Activated T-helper 2 cell treated with anti-CD3 and anti-CD28 coated beads, Interferon-gamma antibody, Interleukin-2, Interleukin-4, amounts not matched to agents 10 μg/mL and 5 μg/mL and 100 μg/mL, durations not matched to agents 14 hours and 24 hours and 36 hours (primary cell): ENCODE data around the gene GOPC. TPM values are rescaled to one million over a fixed set of nuclear protein-coding genes. Genes with fewer than 3 reads are reported as not detected.

Source experiments
- DNase-seq: peaks from one replicate; pipeline ENCODE4 v3.0.0; 2021; ENCODE audit warnings: low spot score
- H3K27ac Mint-ChIP-seq: one replicate; pipeline ENCODE4 v1.8.0; 2021; ENCODE audit warnings: mixed read lengths
- H3K27me3 Mint-ChIP-seq: one replicate; pipeline ENCODE4 v1.8.0; 2021; ENCODE audit warnings: low read depth, mixed read lengths
- H3K36me3 Mint-ChIP-seq: one replicate; pipeline ENCODE4 v1.8.0; 2021; ENCODE audit warnings: low read depth, mixed read lengths
- H3K4me1 Mint-ChIP-seq: one replicate; pipeline ENCODE4 v1.8.0; 2021; ENCODE audit warnings: low read depth, mixed read lengths
- H3K4me3 Mint-ChIP-seq: one replicate; pipeline ENCODE4 v1.8.0; 2021; ENCODE audit warnings: low read depth, mild to moderate bottlenecking, moderate library complexity, mixed read lengths
- H3K9me3 Mint-ChIP-seq: one replicate; pipeline ENCODE4 v1.8.0; 2021; ENCODE audit warnings: mixed read lengths
- intact Hi-C: fragments of 100-400 bp; cut with micrococcal nuclease; formaldehyde crosslinking; loops from one replicate; pipeline ENCODE4 v1.15.1; 2023
- total RNA-seq: library from RNA; stranded (reverse); gene quantifications from 2 replicates; pipeline ENCODE4 v1.2.3, GENCODE V29; 2022

Gene GOPC
- total RNA-seq, 1 donor from 2014 or later: 24.2 TPM

GRCh38 chr6:117613920-117614560 lies 11.7 kb upstream of the GOPC start:
- Mint-ChIP-seq H3K36me3 (no peaks in the 10 kb centered on the region), H3K4me3 (no peak overlapping the region), H3K27ac (no peak overlapping the region), H3K9me3 (peaks cover 4% of the 10 kb centered on the region), H3K27me3 (peaks cover 7% of the 10 kb centered on the region), H3K4me1 (peaks cover 18% of the 10 kb centered on the region)
- DNase-seq: no peak
- intact Hi-C loops: no loop called here

- peaks cover 5% of the 10 kb centered on the region for H3K27me3 Mint-ChIP-seq
- no peaks in the 10 kb centered on the region for H3K9me3 Mint-ChIP-seq
- H3K27ac Mint-ChIP-seq: no peak overlapping the region
- no peaks in the 10 kb centered on the region for H3K36me3 Mint-ChIP-seq
- peaks cover 13% of the 10 kb centered on the region for H3K4me1 Mint-ChIP-seq
- H3K4me3 Mint-ChIP-seq: no peak overlapping the region
- DNase-seq: no peak
- intact Hi-C loops: no loop called here
These were observed 5.2 kb upstream of the GOPC start for GRCh38 chr6:117607511-117607910.

- DNase-seq: peak; percentile 19
- Mint-ChIP-seq H3K4me1 (peaks cover 20% of the 10 kb centered on the region), H3K36me3 (peaks cover 4% of the 10 kb centered on the region), H3K9me3 (no peaks in the 10 kb centered on the region), H3K27ac (no peak overlapping the region), H3K4me3 (no peak overlapping the region), H3K27me3 (no peaks in the 10 kb centered on the region)
- intact Hi-C loops: loop anchor here (1.0 to 2.0 kb wide), 2 partner anchors 48 to 156 kb away; no protein-coding TSS in a partner anchor
These were observed 3.0 kb upstream of the GOPC start for GRCh38 chr6:117605169-117605826.

- Mint-ChIP-seq H3K27ac (no peak overlapping the region), H3K9me3 (no peaks in the 10 kb centered on the region), H3K36me3 (peaks cover 15% of the 10 kb centered on the region), H3K4me3 (no peak overlapping the region), H3K4me1 (peaks cover 31% of the 10 kb centered on the region), H3K27me3 (no peaks in the 10 kb centered on the region)
- DNase-seq: no peak
- intact Hi-C loops: loop anchor here (2.0 to 5.0 kb wide), 4 partner anchors 47 to 1473 kb away; partner anchors contain the start of genes ASF1A and FAM184A
These were observed 1.5 kb upstream of the GOPC start for GRCh38 chr6:117603821-117604220.

GRCh38 chr6:117602899-117603588 lies 733 bp upstream of the GOPC start:
- Mint-ChIP-seq H3K36me3 (peaks cover 21% of the 10 kb centered on the region), H3K4me1 (peaks cover 36% of the 10 kb centered on the region)

GRCh38 chr6:117601811-117602150 lies 530 bp downstream of the GOPC start:
- H3K4me1 Mint-ChIP-seq: peaks cover 31% of the 10 kb centered on the region
- peak overlapping the region; percentile 99 for H3K27ac Mint-ChIP-seq
- H3K4me3 Mint-ChIP-seq: peak overlapping the region; percentile 97
- intact Hi-C loops: loop anchor here (1.0 to 5.0 kb wide), 6 partner anchors 53 to 1476 kb away; partner anchors contain the start of genes ASF1A, DCBLD1, FAM184A and NUS1
- peaks cover 21% of the 10 kb centered on the region for H3K36me3 Mint-ChIP-seq
- no peaks in the 10 kb centered on the region for H3K27me3 Mint-ChIP-seq
- H3K9me3 Mint-ChIP-seq: peaks cover 11% of the 10 kb centered on the region
- peak; percentile 14 for DNase-seq

More at GRCh38 chr6:117602899-117603588, 733 bp upstream of the GOPC start:
- no peak for DNase-seq
- Mint-ChIP-seq H3K4me3 (peak overlapping the region; percentile 97), H3K27ac (peak overlapping the region; percentile 99), H3K9me3 (no peaks in the 10 kb centered on the region), H3K27me3 (no peaks in the 10 kb centered on the region)
- intact Hi-C loops: loop anchor here (1.0 to 5.0 kb wide), 6 partner anchors 55 to 1474 kb away; partner anchors contain the start of genes ASF1A, DCBLD1, FAM184A and NUS1

GRCh38 chr6:117600008-117600743 lies 2.1 kb downstream of the GOPC start:
- Mint-ChIP-seq H3K36me3 (peaks cover 21% of the 10 kb centered on the region), H3K4me3 (peak overlapping the region; percentile 97), H3K27me3 (no peaks in the 10 kb centered on the region), H3K27ac (no peak overlapping the region), H3K4me1 (peaks cover 39% of the 10 kb centered on the region), H3K9me3 (peaks cover 25% of the 10 kb centered on the region)
- intact Hi-C loops: loop anchor here (5.0 kb wide), 2 partner anchors 1292 to 1477 kb away; partner anchors contain the start of genes ASF1A and FAM184A
- no peak for DNase-seq

- H3K36me3 Mint-ChIP-seq: peaks cover 21% of the 10 kb centered on the region
- no peak for DNase-seq
- H3K27me3 Mint-ChIP-seq: no peaks in the 10 kb centered on the region
- H3K4me1 Mint-ChIP-seq: peaks cover 36% of the 10 kb centered on the region
- peaks cover 25% of the 10 kb centered on the region for H3K9me3 Mint-ChIP-seq
- intact Hi-C loops: no loop called here
- no peak overlapping the region for H3K27ac Mint-ChIP-seq
- H3K4me3 Mint-ChIP-seq: no peak overlapping the region
These were observed 4.6 kb downstream of the GOPC start for GRCh38 chr6:117597755-117598154.

GRCh38 chr6:117595099-117595923 lies 7.0 kb downstream of the GOPC start:
- DNase-seq: no peak
- Mint-ChIP-seq H3K4me3 (no peak overlapping the region), H3K9me3 (peaks cover 25% of the 10 kb centered on the region), H3K27me3 (no peaks in the 10 kb centered on the region), H3K4me1 (peaks cover 34% of the 10 kb centered on the region), H3K36me3 (peaks cover 27% of the 10 kb centered on the region), H3K27ac (no peak overlapping the region)
- intact Hi-C loops: no loop called here

GRCh38 chr6:117592983-117593759 lies 9.1 kb downstream of the GOPC start:
- H3K27me3 Mint-ChIP-seq: no peaks in the 10 kb centered on the region
- peaks cover 17% of the 10 kb centered on the region for H3K4me1 Mint-ChIP-seq
- H3K4me3 Mint-ChIP-seq: no peak overlapping the region
- intact Hi-C loops: no loop called here
- peaks cover 23% of the 10 kb centered on the region for H3K36me3 Mint-ChIP-seq
- no peak overlapping the region for H3K27ac Mint-ChIP-seq
- peaks cover 25% of the 10 kb centered on the region for H3K9me3 Mint-ChIP-seq
- no peak for DNase-seq

GRCh38 chr6:117591405-117591804 lies 10.9 kb downstream of the GOPC start:
- Mint-ChIP-seq H3K27ac (no peak overlapping the region), H3K4me3 (no peak overlapping the region), H3K4me1 (peaks cover 14% of the 10 kb centered on the region), H3K27me3 (no peaks in the 10 kb centered on the region), H3K36me3 (peaks cover 31% of the 10 kb centered on the region), H3K9me3 (peaks cover 10% of the 10 kb centered on the region)
- DNase-seq: no peak
- intact Hi-C loops: no loop called here
